Keratinocyte (primary cell): ENCODE results near the gene COL1A2. TPM values are rescaled to one million over a fixed set of nuclear protein-coding genes. Genes with fewer than 3 reads are reported as not detected.

ENCODE experiments used
- DNase-seq: peaks from one replicate; pipeline ENCODE4 v3.0.0-alpha.2; 2011; ENCODE audit warnings: low read depth, missing footprints, low spot score
- FAIRE-seq: peaks from 2 replicates; lab custom pipeline; 2011; peaks lifted over from hg19 to GRCh38; lab: Jason Lieb, UNC
- H2AFZ ChIP-seq: 2 replicates; pipeline ENCODE4 v1.6.0; 2012; ENCODE audit warnings: low read length, control low read depth, inconsistent platforms; ENCODE audit not compliant: control insufficient read depth
- H3K27ac ChIP-seq: 2 replicates; pipeline ENCODE4 v1.5.1; 2011; ENCODE audit warnings: low read length; ENCODE audit not compliant: control insufficient read depth, insufficient read depth
- H3K27me3 ChIP-seq: 3 replicates; pipeline ENCODE4 v1.6.0; 2011; ENCODE audit warnings: low read length; ENCODE audit not compliant: control insufficient read depth, insufficient read depth; ENCODE audit errors: extremely low read depth
- H3K36me3 ChIP-seq, 2 experiments: 2 replicates in 1 of 2; 3 replicates in 1 of 2; pipeline ENCODE4 v1.5.1; 2011; ENCODE audit warnings: low read length in 2 of 2, mild to moderate bottlenecking in 1 of 2; ENCODE audit not compliant: control insufficient read depth in 2 of 2, insufficient read depth in 2 of 2; ENCODE audit errors: extremely low read depth in 1 of 2
- H3K4me1 ChIP-seq: 3 replicates; pipeline ENCODE4 v1.5.1; 2011; ENCODE audit warnings: low read length; ENCODE audit not compliant: control insufficient read depth, insufficient read depth; ENCODE audit errors: extremely low read depth
- H3K4me2 ChIP-seq: 3 replicates; pipeline ENCODE4 v1.6.0; 2011; ENCODE audit warnings: low read depth, low read length; ENCODE audit not compliant: control insufficient read depth, insufficient read depth; ENCODE audit errors: extremely low read depth
- H3K4me3 ChIP-seq, 3 experiments: fragments of 200-600 bp in 1 of 3; sonication (generic) in 1 of 3; 2 replicates in 2 of 3; 3 replicates in 1 of 3; pipeline ENCODE4 v1.5.1; 2011 to 2016; ENCODE audit warnings: low read length in 3 of 3, mild to moderate bottlenecking in 3 of 3, control low read depth in 2 of 3, inconsistent platforms in 1 of 3, low read depth in 1 of 3, mixed read lengths in 1 of 3, mixed run types in 1 of 3, moderate library complexity in 1 of 3; ENCODE audit not compliant: control insufficient read depth in 2 of 3, insufficient read depth in 2 of 3; ENCODE audit errors: extremely low read depth in 1 of 3
- H3K79me2 ChIP-seq: 2 replicates; pipeline ENCODE4 v1.6.0; 2012; ENCODE audit warnings: low read length; ENCODE audit not compliant: control insufficient read depth, insufficient read depth
- H3K9ac ChIP-seq: 3 replicates; pipeline ENCODE4 v1.6.0; 2011; ENCODE audit warnings: low read length; ENCODE audit not compliant: control insufficient read depth, insufficient read depth; ENCODE audit errors: extremely low read depth
- H3K9me1 ChIP-seq: 3 replicates; pipeline ENCODE4 v1.6.0; 2011; ENCODE audit warnings: low read length; ENCODE audit not compliant: control insufficient read depth, insufficient read depth; ENCODE audit errors: extremely low read depth
- H3K9me3 ChIP-seq: 2 replicates; pipeline ENCODE4 v1.5.1; 2012; ENCODE audit warnings: low read depth, low read length; ENCODE audit not compliant: control insufficient read depth
- H4K20me1 ChIP-seq: 3 replicates; pipeline ENCODE4 v1.6.0; 2011; ENCODE audit warnings: low read length; ENCODE audit not compliant: control insufficient read depth, insufficient read depth; ENCODE audit errors: extremely low read depth
- EZH2 ChIP-seq: IDR thresholded peaks from one replicate; pipeline ENCODE4 v1.6.1; 2012; ENCODE audit warnings: inconsistent platforms, mild to moderate bottlenecking, low read length, moderate library complexity
- dilution Hi-C: fragments of 300-500 bp; cut with MboI; formaldehyde crosslinking; loops from one replicate; pipeline ENCODE4 v1.7.0; 2020; ENCODE audit warnings: low sequenced_read_pairs; ENCODE audit not compliant: extremely low pct_ligation_motif_present
- polyA plus RNA-seq, 5 experiments: library from polyadenylated mRNA; depleted of rRNA in 3 of 5; stranded (reverse) in 3 of 5; stranded (forward) in 1 of 5; unstranded in 1 of 5; fragments of >200 nt; gene quantifications; 1 replicate in 1 of 5; 2 replicates in 3 of 5; 3 replicates in 1 of 5; pipeline versions ENCODE4 v1.2.1 to v1.2.3, GENCODE V29; 2011 to 2012; ENCODE audit warnings: missing spikeins in 2 of 5, low read depth in 1 of 5, low replicate concordance in 1 of 5
- TF ChIP-seq, protein P1 (sequence below), 3 experiments: IDR thresholded peaks in 1 of 3; conservative IDR thresholded peaks in 1 of 3; optimal IDR thresholded peaks in 1 of 3; 2 replicates in 2 of 3; 3 replicates in 1 of 3; pipeline versions ENCODE3 to v1.5.1; 2011; ENCODE audit warnings: low read length in 3 of 3, mild to moderate bottlenecking in 3 of 3, moderate library complexity in 2 of 3, control low read depth in 1 of 3, inconsistent platforms in 1 of 3; ENCODE audit not compliant: insufficient read depth in 2 of 3; ENCODE audit errors: extremely low read depth in 1 of 3

Gene COL1A2
- polyA plus RNA-seq, 1 donor (not counting 4 experiments of a cell fraction or from before 2014, with no cell fraction given) = 0.13 TPM

DNA sequence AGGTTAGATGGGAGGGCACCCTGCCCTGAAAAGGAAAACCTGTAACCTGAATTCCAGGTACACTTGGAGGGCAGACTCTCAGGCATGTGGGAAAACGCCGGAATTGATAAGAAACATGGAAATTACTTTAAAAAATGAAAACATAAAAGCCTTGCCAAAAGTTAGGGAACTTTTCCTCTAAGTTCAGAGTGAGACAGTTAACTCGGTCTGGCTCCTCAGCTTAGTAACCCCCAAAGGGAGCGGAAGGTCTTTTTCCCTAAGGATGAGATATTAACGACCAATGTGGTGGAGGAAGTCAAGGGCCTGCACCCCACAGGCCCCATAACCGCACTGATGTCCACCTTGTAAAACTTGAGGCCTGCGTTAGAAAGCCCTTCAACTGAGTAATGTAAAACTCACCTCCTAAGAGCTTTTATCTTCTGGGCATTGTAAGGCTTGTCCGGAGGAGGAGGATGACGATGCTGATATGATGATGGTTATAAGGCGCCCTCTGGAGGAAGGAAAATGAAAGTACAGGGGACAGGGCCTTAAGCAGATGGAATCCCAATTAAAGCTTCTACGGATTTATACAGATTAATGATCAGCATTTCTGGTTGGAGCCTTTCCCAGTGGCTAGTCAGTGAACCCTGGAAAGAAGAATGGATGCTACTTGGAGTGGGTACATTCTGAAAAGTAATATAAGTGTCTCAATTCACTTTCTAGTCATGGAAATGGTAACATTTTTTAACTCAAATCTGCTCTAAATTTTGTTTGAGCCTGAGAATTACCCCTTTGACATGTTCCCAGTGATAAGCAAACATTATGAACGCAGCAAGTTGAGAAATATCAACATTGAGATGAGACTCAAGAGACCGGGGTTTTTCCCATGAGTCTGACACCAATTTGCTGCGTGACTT lies 694 bp downstream of the COL1A2 start:
- FAIRE-seq (peak; percentile 98), DNase-seq (peak; percentile 61)
- Histone ChIP-seq H4K20me1 (no peaks in the 10 kb centered on the region), H3K4me3 (peak overlapping the region in 1 of 3 experiments; percentile 23), H3K79me2 (no peaks in the 10 kb centered on the region), H3K36me3 (no peaks in the 10 kb centered on the region), H3K4me1 (peaks cover 9% of the 10 kb centered on the region), H2AFZ (peak overlapping the region; percentile 34), H3K27ac (no peak overlapping the region), H3K9me3 (no peaks in the 10 kb centered on the region), H3K27me3 (peaks cover 9% of the 10 kb centered on the region), H3K9ac (no peak overlapping the region), H3K4me2 (peak overlapping the region; percentile 41), H3K9me1 (no peaks in the 10 kb centered on the region)
- TF ChIP-seq, protein P1, sequence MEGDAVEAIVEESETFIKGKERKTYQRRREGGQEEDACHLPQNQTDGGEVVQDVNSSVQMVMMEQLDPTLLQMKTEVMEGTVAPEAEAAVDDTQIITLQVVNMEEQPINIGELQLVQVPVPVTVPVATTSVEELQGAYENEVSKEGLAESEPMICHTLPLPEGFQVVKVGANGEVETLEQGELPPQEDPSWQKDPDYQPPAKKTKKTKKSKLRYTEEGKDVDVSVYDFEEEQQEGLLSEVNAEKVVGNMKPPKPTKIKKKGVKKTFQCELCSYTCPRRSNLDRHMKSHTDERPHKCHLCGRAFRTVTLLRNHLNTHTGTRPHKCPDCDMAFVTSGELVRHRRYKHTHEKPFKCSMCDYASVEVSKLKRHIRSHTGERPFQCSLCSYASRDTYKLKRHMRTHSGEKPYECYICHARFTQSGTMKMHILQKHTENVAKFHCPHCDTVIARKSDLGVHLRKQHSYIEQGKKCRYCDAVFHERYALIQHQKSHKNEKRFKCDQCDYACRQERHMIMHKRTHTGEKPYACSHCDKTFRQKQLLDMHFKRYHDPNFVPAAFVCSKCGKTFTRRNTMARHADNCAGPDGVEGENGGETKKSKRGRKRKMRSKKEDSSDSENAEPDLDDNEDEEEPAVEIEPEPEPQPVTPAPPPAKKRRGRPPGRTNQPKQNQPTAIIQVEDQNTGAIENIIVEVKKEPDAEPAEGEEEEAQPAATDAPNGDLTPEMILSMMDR (optimal IDR thresholded peaks at IDR 0.05 in 1 of 3, IDR thresholded peaks at IDR 0.05 in 1 of 3, conservative IDR thresholded peaks at IDR 0.05 in 1 of 3; ENCODE audit: extremely low read depth in 1 of 3, insufficient read depth in 2 of 3, low read length in 3 of 3) = peak; percentile 65 to 78 (median 78)
- no peak for TF ChIP-seq EZH2
- dilution Hi-C loops = no loop called here

DNA sequence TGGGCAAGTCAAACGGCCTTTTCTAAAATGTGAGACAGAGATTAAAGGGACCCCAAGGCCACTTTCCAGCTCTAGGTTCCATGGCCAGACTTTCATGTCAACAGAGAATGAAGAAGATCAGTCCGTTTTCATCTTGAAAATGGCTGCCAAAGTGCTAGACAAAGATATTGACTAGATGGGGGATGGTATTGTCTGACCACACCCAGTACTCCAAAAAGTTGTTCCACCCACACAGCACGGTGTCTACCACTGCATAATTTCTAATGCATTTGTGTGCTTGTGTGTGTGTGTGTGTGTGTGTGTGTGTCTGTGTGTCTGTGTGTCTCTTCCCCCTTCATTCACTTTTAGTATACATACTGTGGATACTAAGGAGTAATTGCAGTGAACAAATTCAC lies 1.3 kb downstream of the COL1A2 start:
- H3K4me3 ChIP-seq = no peak overlapping the region
- H3K9ac ChIP-seq = no peak overlapping the region
- no peaks in the 10 kb centered on the region for H3K9me3 ChIP-seq
- H3K27ac ChIP-seq = no peak overlapping the region
- H3K9me1 ChIP-seq = no peaks in the 10 kb centered on the region
- H4K20me1 ChIP-seq = no peaks in the 10 kb centered on the region
- H2AFZ ChIP-seq = no peak overlapping the region
- peaks cover 9% of the 10 kb centered on the region for H3K27me3 ChIP-seq
- no peak for FAIRE-seq
- H3K4me2 ChIP-seq = no peak overlapping the region
- DNase-seq = no peak
- H3K4me1 ChIP-seq = peaks cover 9% of the 10 kb centered on the region
- dilution Hi-C loops = no loop called here
- no peaks in the 10 kb centered on the region for H3K36me3 ChIP-seq
- no peak for TF ChIP-seq EZH2
- TF ChIP-seq, protein P1 (optimal IDR thresholded peaks at IDR 0.05 in 1 of 3, IDR thresholded peaks at IDR 0.05 in 1 of 3, conservative IDR thresholded peaks at IDR 0.05 in 1 of 3; ENCODE audit: extremely low read depth in 1 of 3, insufficient read depth in 2 of 3, low read length in 3 of 3) = no peak
- H3K79me2 ChIP-seq = no peaks in the 10 kb centered on the region
